DND-41 (cell line): ENCODE results near the gene MIPEP.

Experiments
- ATAC-seq: fragments of 200-7000 bp; cut with Tn5 transposase; 3 replicates; pipeline ENCODE4 v1.9.1; 2021; ENCODE audit warnings: low read depth; ENCODE audit not compliant: insufficient read depth
- DNase-seq: peaks from one replicate; pipeline ENCODE4 v3.0.0-alpha.2; 2020
- H2AFZ ChIP-seq: 2 replicates; pipeline ENCODE4 v1.6.0; 2012; ENCODE audit warnings: low read depth, low read length
- H3K27ac ChIP-seq: 2 replicates; pipeline ENCODE4 v1.5.1; 2012; ENCODE audit warnings: low read length, inconsistent platforms
- H3K27me3 ChIP-seq: fragments of 200-600 bp; sonication (generic); 2 replicates; pipeline ENCODE4 v1.6.0; 2012; ENCODE audit warnings: low read length, mild to moderate bottlenecking, inconsistent platforms; ENCODE audit not compliant: insufficient read depth, poor library complexity
- H3K36me3 ChIP-seq: 2 replicates; pipeline ENCODE4 v1.5.1; 2012; ENCODE audit warnings: low read length, inconsistent platforms; ENCODE audit not compliant: insufficient read depth
- H3K4me1 ChIP-seq: 2 replicates; pipeline ENCODE4 v1.5.1; 2012; ENCODE audit warnings: mild to moderate bottlenecking, low read length; ENCODE audit not compliant: insufficient read depth
- H3K4me2 ChIP-seq: 2 replicates; pipeline ENCODE4 v1.6.0; 2012; ENCODE audit warnings: mild to moderate bottlenecking, moderate library complexity, low read length, inconsistent platforms; ENCODE audit not compliant: insufficient read depth
- H3K4me3 ChIP-seq, 2 experiments: fragments of 200-600 bp in 1 of 2; shearing (Covaris generic) in 1 of 2; 2 replicates each; pipeline ENCODE4 v1.5.1; 2012 to 2016; ENCODE audit warnings: inconsistent platforms in 2 of 2, low read length in 2 of 2, mild to moderate bottlenecking in 2 of 2, low read depth in 1 of 2, moderate library complexity in 1 of 2
- H3K79me2 ChIP-seq: 2 replicates; pipeline ENCODE4 v1.6.0; 2012; ENCODE audit warnings: low read length, inconsistent platforms; ENCODE audit not compliant: insufficient read depth
- H3K9ac ChIP-seq: 2 replicates; pipeline ENCODE4 v1.6.0; 2012; ENCODE audit warnings: low read depth, mild to moderate bottlenecking, inconsistent platforms, low read length, moderate library complexity
- H3K9me3 ChIP-seq: 2 replicates; pipeline ENCODE4 v1.5.1; 2012; ENCODE audit warnings: low read length, moderate library complexity, mild to moderate bottlenecking, inconsistent platforms; ENCODE audit not compliant: insufficient read depth, severe bottlenecking
- H4K20me1 ChIP-seq: 2 replicates; pipeline ENCODE4 v1.6.0; 2012; ENCODE audit warnings: low read length; ENCODE audit not compliant: insufficient read depth
- CTCF ChIP-seq: IDR thresholded peaks from 2 replicates; pipeline ENCODE4 v1.5.1; 2012; ENCODE audit warnings: borderline replicate concordance, low read length, moderate library complexity, mild to moderate bottlenecking; ENCODE audit not compliant: poor library complexity, severe bottlenecking; ENCODE audit errors: extremely low read depth
- EZH2 ChIP-seq: IDR thresholded peaks from 3 replicates; pipeline ENCODE4 v1.6.1; 2012; ENCODE audit warnings: borderline replicate concordance, low read depth, mild to moderate bottlenecking, moderate library complexity, low read length, inconsistent platforms; ENCODE audit not compliant: severe bottlenecking

The MIPEP gene

GRCh38 chr13:23739596-23739995 lies 149.6 kb downstream of the MIPEP start:
- Histone ChIP-seq H3K79me2 (no peaks in the 10 kb centered on the region), H3K27ac (no peak overlapping the region), H4K20me1 (no peaks in the 10 kb centered on the region), H3K36me3 (no peaks in the 10 kb centered on the region), H3K9ac (no peak overlapping the region), H2AFZ (no peak overlapping the region), H3K4me3 (no peak overlapping the region), H3K9me3 (no peaks in the 10 kb centered on the region), H3K4me2 (no peak overlapping the region), H3K27me3 (no peaks in the 10 kb centered on the region), H3K4me1 (peaks cover 28% of the 10 kb centered on the region)
- TF ChIP-seq CTCF = no peak
- TF ChIP-seq EZH2 = no peak
- DNase-seq (no peak), ATAC-seq (no peak)

GRCh38 chr13:23736541-23736940 lies 152.7 kb downstream of the MIPEP start:
- ATAC-seq (no peak), DNase-seq (no peak)
- no peaks in the 10 kb centered on the region for H3K9me3 ChIP-seq
- H3K27ac ChIP-seq = no peak overlapping the region
- H3K4me1 ChIP-seq = no peaks in the 10 kb centered on the region
- H3K27me3 ChIP-seq = no peaks in the 10 kb centered on the region
- H4K20me1 ChIP-seq = no peaks in the 10 kb centered on the region
- TF ChIP-seq EZH2 (no peak), CTCF (no peak)
- no peak overlapping the region for H3K4me2 ChIP-seq
- H3K36me3 ChIP-seq = no peaks in the 10 kb centered on the region
- H3K9ac ChIP-seq = no peak overlapping the region
- H2AFZ ChIP-seq = no peak overlapping the region
- no peaks in the 10 kb centered on the region for H3K79me2 ChIP-seq
- H3K4me3 ChIP-seq = no peak overlapping the region

GRCh38 chr13:23735329-23735728 lies 153.9 kb downstream of the MIPEP start:
- TF ChIP-seq EZH2 = no peak
- TF ChIP-seq CTCF = no peak
- H3K9me3 ChIP-seq = no peaks in the 10 kb centered on the region
- DNase-seq (no peak), ATAC-seq (no peak)
- no peaks in the 10 kb centered on the region for H3K4me1 ChIP-seq
- no peaks in the 10 kb centered on the region for H3K36me3 ChIP-seq
- no peak overlapping the region for H3K4me3 ChIP-seq
- H2AFZ ChIP-seq = no peak overlapping the region
- no peaks in the 10 kb centered on the region for H3K27me3 ChIP-seq
- H3K9ac ChIP-seq = no peak overlapping the region
- H3K79me2 ChIP-seq = no peaks in the 10 kb centered on the region
- H4K20me1 ChIP-seq = no peaks in the 10 kb centered on the region
- H3K4me2 ChIP-seq = no peak overlapping the region
- no peak overlapping the region for H3K27ac ChIP-seq

- Histone ChIP-seq H3K27me3 (no peaks in the 10 kb centered on the region), H3K9me3 (no peaks in the 10 kb centered on the region), H3K79me2 (no peaks in the 10 kb centered on the region), H3K4me3 (no peak overlapping the region), H4K20me1 (no peaks in the 10 kb centered on the region), H3K27ac (no peak overlapping the region), H3K4me1 (no peaks in the 10 kb centered on the region), H2AFZ (no peak overlapping the region), H3K36me3 (peaks cover 3% of the 10 kb centered on the region; the same call in 1 of the 2 replicates), H3K4me2 (no peak overlapping the region), H3K9ac (no peak overlapping the region)
- DNase-seq = no peak
- no peak for ATAC-seq
- no peak for TF ChIP-seq CTCF
- no peak for TF ChIP-seq EZH2
Measured at GRCh38 chr13:23731709-23732108, 157.5 kb downstream of the MIPEP start.
